Kidney (tissue), 14 donors: ENCODE measurements around the gene LENG9. TPM values are rescaled to one million over a fixed set of nuclear protein-coding genes. Genes with fewer than 3 reads are reported as not detected.

Experiments
- DNase-seq, 5 donors: peaks; one replicate each; pipeline ENCODE4 v3.0.0-alpha.2; 2013 to 2020
- FAIRE-seq: peaks from 2 replicates; lab custom pipeline; 2012; peaks lifted over from hg19 to GRCh38; lab: Jason Lieb, UNC
- H3K27ac ChIP-seq, 2 donors: one replicate each; pipeline ENCODE4 v1.7.0; 2013; ENCODE audit warnings: low read depth in 2 of 2, low read length in 2 of 2, inconsistent platforms in 1 of 2
- H3K27me3 ChIP-seq: one replicate; pipeline ENCODE4 v1.7.1; 2013; ENCODE audit warnings: low read length, inconsistent platforms; ENCODE audit not compliant: control insufficient read depth, insufficient read depth
- H3K36me3 ChIP-seq, 3 donors: one replicate each; pipeline versions ENCODE4 v1.7.0 to v1.7.1; 2013; ENCODE audit warnings: low read length in 3 of 3, control low read depth in 1 of 3, inconsistent platforms in 1 of 3; ENCODE audit not compliant: insufficient read depth in 3 of 3, control insufficient read depth in 2 of 3
- H3K4me1 ChIP-seq, 3 donors: one replicate each; pipeline versions ENCODE4 v1.7.0 to v1.7.1; 2013; ENCODE audit warnings: low read length in 3 of 3, inconsistent platforms in 1 of 3, low read depth in 1 of 3; ENCODE audit not compliant: control insufficient read depth in 2 of 3, insufficient read depth in 2 of 3
- H3K4me3 ChIP-seq, 3 donors: one replicate each; pipeline versions ENCODE4 v1.7.0 to v1.8.1; 2013; ENCODE audit warnings: low read length in 3 of 3, control low read depth in 1 of 3, inconsistent platforms in 1 of 3
- H3K9ac ChIP-seq, 3 donors: one replicate each; pipeline versions ENCODE4 v1.7.0 to v1.7.1; 2013; ENCODE audit warnings: low read length in 3 of 3, control low read depth in 1 of 3, inconsistent platforms in 1 of 3
- H3K9me3 ChIP-seq, 3 donors: one replicate each; pipeline versions ENCODE4 v1.7.0 to v1.7.1; 2013; ENCODE audit warnings: low read length in 3 of 3, control low read depth in 1 of 3, inconsistent platforms in 1 of 3; ENCODE audit not compliant: control insufficient read depth in 2 of 3, insufficient read depth in 1 of 3
- intact Hi-C: fragments of 100-400 bp; cut with DNase I; formaldehyde crosslinking; loops from one replicate; pipeline ENCODE4 v1.11.1; 2022
- polyA plus RNA-seq: library from polyadenylated mRNA; stranded (reverse); fragments of 350-450 nt; fragmentation: Illumina TruSeq; extraction: RNeasy Lipid Tissue Mini Kit (QIAGEN cat#74804); gene quantifications from one replicate; pipeline ENCODE4 v1.2.3, GENCODE V29; 2014; ENCODE audit warnings: low read depth, low replicate concordance; ENCODE audit not compliant: insufficient read depth
- total RNA-seq: library from RNA; stranded (reverse); fragmentation: NEBNext Ultra II Directional; extraction: Animal tissue kit (Norgen Biotek cat#: 25700); gene quantifications from one replicate; pipeline ENCODE4 v1.2.1, GENCODE V29; 2021
- TF ChIP-seq, protein P1 (sequence below): IDR thresholded peaks from 3 replicates; pipeline ENCODE4 v1.5.1; 2012; ENCODE audit warnings: mild to moderate bottlenecking, moderate library complexity, borderline replicate concordance; ENCODE audit not compliant: insufficient read depth; ENCODE audit errors: extremely low read depth
- donor health status: control.
- donor health status: control.
- donor health status: control.
- donor health status: control.
- donor health status: control.
- donor health status: DM: yes; HTN: yes; CAD: no.
- donor health status: Normal renal cell carcinoma (clear cell type).

LENG9 gene
- total and polyA plus RNA-seq, 2 donors from 2014 or later: 2.0 to 6.8 TPM

DNA sequence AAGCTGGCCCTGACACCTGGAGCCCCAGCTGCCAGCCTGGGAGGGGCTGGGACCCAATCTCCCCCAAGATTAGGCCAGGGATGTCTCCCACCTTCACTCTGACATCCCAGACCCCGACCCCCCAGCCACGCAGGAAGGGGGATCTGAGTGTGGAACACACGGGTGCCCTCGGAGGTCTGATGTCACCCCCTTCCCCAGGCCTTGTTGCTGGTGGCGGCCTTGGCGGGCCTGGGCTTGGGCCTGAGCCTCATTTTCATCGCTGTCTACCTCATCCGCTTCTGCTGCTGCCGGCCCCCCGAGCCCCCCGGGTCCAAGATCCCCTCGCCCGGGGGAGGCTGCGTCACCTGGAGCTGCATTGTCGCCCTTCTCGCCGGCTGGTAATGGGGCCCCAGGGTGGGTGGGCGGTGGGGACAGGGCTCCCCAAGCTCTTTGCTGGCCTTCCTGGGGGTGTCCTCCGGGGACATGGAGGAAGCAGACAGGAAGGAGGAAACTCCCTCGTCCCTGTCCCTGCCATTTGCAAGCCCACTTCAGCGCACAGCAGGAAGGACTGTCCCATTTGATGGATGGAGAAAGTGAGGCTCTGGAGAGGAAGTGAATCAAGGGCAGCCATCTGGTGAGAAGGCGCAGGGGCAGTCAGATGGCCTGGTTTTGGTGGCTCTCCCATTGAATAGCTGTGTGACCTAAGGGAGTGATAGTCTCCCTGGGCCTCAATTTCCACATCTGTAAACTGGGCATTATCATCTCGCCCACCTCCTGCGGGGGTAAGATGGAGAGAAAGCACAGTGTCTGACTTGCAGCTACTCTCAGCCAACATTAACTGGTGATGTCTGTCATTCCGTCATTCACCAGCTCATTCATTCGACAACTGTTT, 44.4 kb downstream of the LENG9 start:
- no peak for FAIRE-seq
- intact Hi-C loops: no loop called here
- TF ChIP-seq, protein P1, sequence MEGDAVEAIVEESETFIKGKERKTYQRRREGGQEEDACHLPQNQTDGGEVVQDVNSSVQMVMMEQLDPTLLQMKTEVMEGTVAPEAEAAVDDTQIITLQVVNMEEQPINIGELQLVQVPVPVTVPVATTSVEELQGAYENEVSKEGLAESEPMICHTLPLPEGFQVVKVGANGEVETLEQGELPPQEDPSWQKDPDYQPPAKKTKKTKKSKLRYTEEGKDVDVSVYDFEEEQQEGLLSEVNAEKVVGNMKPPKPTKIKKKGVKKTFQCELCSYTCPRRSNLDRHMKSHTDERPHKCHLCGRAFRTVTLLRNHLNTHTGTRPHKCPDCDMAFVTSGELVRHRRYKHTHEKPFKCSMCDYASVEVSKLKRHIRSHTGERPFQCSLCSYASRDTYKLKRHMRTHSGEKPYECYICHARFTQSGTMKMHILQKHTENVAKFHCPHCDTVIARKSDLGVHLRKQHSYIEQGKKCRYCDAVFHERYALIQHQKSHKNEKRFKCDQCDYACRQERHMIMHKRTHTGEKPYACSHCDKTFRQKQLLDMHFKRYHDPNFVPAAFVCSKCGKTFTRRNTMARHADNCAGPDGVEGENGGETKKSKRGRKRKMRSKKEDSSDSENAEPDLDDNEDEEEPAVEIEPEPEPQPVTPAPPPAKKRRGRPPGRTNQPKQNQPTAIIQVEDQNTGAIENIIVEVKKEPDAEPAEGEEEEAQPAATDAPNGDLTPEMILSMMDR: no peak
- no peaks in the 10 kb centered on the region for H3K4me1 ChIP-seq
- H3K27ac ChIP-seq: no peak overlapping the region
- DNase-seq: peak in 2 of 5 donors; percentile 40 to 69
- H3K9me3 ChIP-seq: no peaks in the 10 kb centered on the region
- no peak overlapping the region for H3K9ac ChIP-seq
- no peak overlapping the region for H3K4me3 ChIP-seq
- no peaks in the 10 kb centered on the region for H3K36me3 ChIP-seq
- peaks cover 15% of the 10 kb centered on the region for H3K27me3 ChIP-seq

DNA sequence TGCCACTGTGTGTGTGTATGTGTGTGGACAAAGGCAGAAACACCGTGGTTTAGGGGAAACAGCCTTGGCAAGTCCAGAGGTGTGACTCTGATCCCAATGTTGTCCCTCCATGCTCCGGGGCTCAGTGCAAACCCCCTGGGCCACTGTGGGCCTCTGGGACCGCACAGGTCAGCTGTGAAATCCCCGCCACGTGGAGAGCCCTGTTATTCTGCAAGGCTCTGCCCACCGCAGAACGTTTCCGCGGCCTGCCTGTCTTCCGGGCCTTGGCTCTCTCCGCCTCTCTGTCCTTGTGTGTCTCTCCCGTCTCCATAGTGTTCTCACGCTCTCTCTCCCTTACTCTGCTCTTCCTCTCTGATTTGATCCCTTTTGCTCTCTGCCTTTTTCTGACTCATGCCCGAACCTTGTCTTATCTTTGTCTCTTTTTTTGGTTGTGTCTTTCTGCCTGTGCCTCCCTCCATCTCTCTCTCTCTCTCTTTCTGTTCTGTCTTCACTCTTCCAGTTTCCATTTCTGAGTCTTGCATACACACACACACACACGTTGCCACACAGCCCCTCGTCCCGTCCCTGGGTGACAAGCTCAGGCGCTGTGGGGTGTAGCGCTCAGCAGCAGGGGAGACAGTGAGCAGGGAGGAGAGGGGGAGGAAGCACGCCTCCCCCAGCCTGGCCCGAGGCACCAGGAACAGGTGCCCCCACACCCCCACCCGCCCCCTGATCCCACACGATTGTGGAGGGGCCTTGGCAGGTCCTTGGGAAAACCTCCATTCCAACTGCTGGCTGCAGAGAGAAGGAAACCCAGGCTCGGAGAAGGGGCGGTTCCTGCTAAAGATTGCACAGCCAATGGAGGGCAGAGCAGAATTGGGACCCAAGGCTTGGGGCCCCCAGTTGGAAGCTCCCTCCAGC, 45.3 kb downstream of the LENG9 start:
- no peak overlapping the region for H3K27ac ChIP-seq
- no peaks in the 10 kb centered on the region for H3K4me1 ChIP-seq
- FAIRE-seq: no peak
- no peaks in the 10 kb centered on the region for H3K9me3 ChIP-seq
- TF ChIP-seq, protein P1: no peak
- H3K9ac ChIP-seq: no peak overlapping the region
- no peak overlapping the region for H3K4me3 ChIP-seq
- peak in 2 of 5 donors; percentile 46 to 56 for DNase-seq
- intact Hi-C loops: no loop called here
- H3K36me3 ChIP-seq: no peaks in the 10 kb centered on the region
- peaks cover 17% of the 10 kb centered on the region for H3K27me3 ChIP-seq

DNA sequence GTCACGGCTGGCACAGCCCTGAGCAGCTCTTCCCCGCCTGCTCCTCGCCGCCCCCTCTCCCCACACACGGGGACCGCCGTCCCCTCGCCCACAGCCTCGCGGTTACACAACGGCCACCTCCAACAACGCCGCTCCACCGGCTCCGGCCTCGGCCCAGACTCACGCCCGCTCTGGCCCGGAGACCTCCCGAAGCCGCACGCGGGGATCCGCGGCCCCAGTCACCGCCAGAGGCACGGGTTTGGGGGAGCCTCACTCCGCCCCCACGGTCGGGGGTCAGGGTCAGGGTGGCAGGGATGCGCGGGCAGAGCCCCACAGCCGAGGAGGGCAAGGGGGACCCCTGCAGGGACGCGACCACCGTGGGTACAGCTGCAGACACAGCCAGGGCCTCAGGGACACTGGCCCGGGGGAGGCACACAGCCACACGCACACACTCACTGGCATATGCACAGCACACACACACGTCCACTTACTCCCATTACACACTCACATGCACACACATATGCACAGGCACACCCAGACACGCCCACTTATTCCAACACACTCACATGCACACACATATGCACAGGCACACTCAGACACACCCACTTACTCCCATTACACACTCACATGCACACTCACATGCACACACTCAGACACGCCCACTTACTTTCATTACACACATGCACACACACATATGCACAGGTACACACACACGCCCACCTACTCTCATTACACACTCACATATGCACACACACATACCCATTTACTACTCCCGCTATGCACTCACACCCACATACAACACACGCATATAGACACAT, 46.7 kb downstream of the LENG9 start:
- Histone ChIP-seq H3K36me3 (no peaks in the 10 kb centered on the region), H3K9ac (no peak overlapping the region), H3K9me3 (no peaks in the 10 kb centered on the region), H3K27me3 (peaks cover 17% of the 10 kb centered on the region), H3K27ac (no peak overlapping the region), H3K4me3 (no peak overlapping the region), H3K4me1 (no peaks in the 10 kb centered on the region)
- FAIRE-seq: no peak
- TF ChIP-seq, protein P1: no peak
- intact Hi-C loops: no loop called here
- DNase-seq: peak in 2 of 5 donors; percentile 50 to 55
